GM04504 (cell line): ENCODE measurements around the gene ADAM10.

Source experiments
- DNase-seq: peaks from one replicate; pipeline ENCODE4 v3.0.0-alpha.2; 2012; ENCODE audit warnings: low read depth

ADAM10 gene

GRCh38 chr15:58755350-58755749 lies 5.8 kb upstream of the ADAM10 start:
- no peak for DNase-seq

GRCh38 chr15:58752716-58753115 lies 3.2 kb upstream of the ADAM10 start:
- no peak for DNase-seq

- DNase-seq, result no peak
Measured at GRCh38 chr15:58748852-58749531, 515 bp downstream of the ADAM10 start.

- DNase-seq, result no peak
Measured at GRCh38 chr15:58748040-58748851, 1.3 kb downstream of the ADAM10 start.

- DNase-seq, result no peak
Measured at GRCh38 chr15:58746174-58746573, 3.3 kb downstream of the ADAM10 start.

GRCh38 chr15:58742819-58743502 lies 6.5 kb downstream of the ADAM10 start:
- DNase-seq, result no peak

- DNase-seq, result peak; percentile 44
Measured at GRCh38 chr15:58742022-58742813, 7.3 kb downstream of the ADAM10 start.

GRCh38 chr15:58741032-58741431 lies 8.5 kb downstream of the ADAM10 start:
- no peak for DNase-seq

- no peak for DNase-seq
Measured at GRCh38 chr15:58740436-58740835, 9.1 kb downstream of the ADAM10 start.

GRCh38 chr15:58738046-58738707 lies 11.3 kb downstream of the ADAM10 start:
- DNase-seq, result no peak

GRCh38 chr15:58737298-58737697 lies 12.2 kb downstream of the ADAM10 start:
- no peak for DNase-seq

- no peak for DNase-seq
Measured at GRCh38 chr15:58736018-58736643, 13.4 kb downstream of the ADAM10 start.

GRCh38 chr15:58734859-58735258 lies 14.6 kb downstream of the ADAM10 start:
- no peak for DNase-seq

- DNase-seq, result no peak
Measured at GRCh38 chr15:58732625-58733363, 16.7 kb downstream of the ADAM10 start.

GRCh38 chr15:58731756-58732535 lies 17.6 kb downstream of the ADAM10 start:
- peak; percentile 13 for DNase-seq

- no peak for DNase-seq
Measured at GRCh38 chr15:58726867-58727266, 22.6 kb downstream of the ADAM10 start.

- no peak for DNase-seq
Measured at GRCh38 chr15:58724466-58724865, 25.0 kb downstream of the ADAM10 start.

GRCh38 chr15:58717357-58717756 lies 32.1 kb downstream of the ADAM10 start:
- DNase-seq, result no peak

GRCh38 chr15:58716027-58716426 lies 33.5 kb downstream of the ADAM10 start:
- no peak for DNase-seq
